GM12891 (cell line): ENCODE results near the gene TMEM151A.

Experiments
- POLR2A ChIP-seq: IDR thresholded peaks from 2 replicates; pipeline ENCODE4 v1.6.1; 2011; ENCODE audit warnings: low read depth, low read length, control low read depth
- POLR2AphosphoS5 ChIP-seq: IDR thresholded peaks from 2 replicates; pipeline ENCODE4 v1.6.1; 2011; ENCODE audit warnings: low read depth, low read length, control low read depth
- POU2F2 ChIP-seq: IDR thresholded peaks from 2 replicates; pipeline ENCODE4 v1.6.1; 2011; ENCODE audit warnings: low read depth, mild to moderate bottlenecking, control low read depth, low read length, moderate library complexity

DNA sequence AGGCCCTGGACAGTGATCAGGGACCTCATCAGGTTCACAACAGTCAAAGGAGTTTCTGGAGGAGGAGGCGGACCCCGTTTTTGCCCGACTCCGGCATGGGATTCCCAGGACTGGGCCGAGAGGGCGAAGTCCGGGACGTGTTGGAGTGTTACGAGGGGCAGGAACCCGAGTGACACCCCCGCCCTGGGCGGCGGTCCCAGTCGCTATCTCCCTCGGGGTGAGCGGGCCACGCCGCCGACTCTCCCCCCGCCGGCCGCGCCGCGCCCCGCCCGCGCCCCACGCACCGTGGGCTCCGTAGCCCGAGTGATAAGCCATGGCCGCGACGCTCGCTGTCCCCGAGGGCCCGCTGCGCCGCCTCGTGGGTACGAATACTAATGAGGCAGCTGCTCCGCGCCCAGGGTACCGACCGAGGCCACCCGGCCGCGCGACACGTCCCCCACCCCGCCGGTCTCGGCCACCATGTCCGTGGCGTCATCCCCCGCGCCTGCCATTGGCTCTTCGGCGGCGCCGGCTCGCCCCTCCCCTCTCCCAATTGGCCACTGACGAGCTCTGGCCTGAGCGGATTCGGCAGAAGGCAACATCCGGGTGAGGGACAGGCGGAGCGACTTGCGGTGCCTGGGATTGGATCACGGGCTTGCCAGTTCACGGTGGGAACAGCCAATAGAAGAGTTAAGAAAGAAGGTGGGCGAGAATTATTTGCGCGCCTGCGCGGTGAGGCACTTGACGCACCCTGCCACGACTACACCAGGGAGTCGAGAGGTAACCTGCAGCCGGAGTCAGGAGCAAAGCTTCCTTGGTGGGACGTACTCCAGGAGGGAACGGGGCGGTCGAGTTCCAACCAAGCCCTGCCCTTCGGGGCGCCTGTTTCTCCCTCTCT lies 2.8 kb upstream of the TMEM151A start, which contains the start of gene YIF1A:
- TF ChIP-seq POLR2A (peak; percentile 80), POLR2AphosphoS5 (peak; percentile 75), POU2F2 (no peak; the same call in 1 of the 2 replicates)
